EL (cell line): ENCODE data around the gene UBE2L6.
"Not testable (repeated sequence)": the region's sequence is repeated elsewhere in the genome, so short reads cannot be mapped to it uniquely, and the experiment has no call there.

Source experiments
- DNase-seq: peaks from one replicate; pipeline ENCODE4 v3.0.0-alpha.2; 2016

Gene UBE2L6

DNA sequence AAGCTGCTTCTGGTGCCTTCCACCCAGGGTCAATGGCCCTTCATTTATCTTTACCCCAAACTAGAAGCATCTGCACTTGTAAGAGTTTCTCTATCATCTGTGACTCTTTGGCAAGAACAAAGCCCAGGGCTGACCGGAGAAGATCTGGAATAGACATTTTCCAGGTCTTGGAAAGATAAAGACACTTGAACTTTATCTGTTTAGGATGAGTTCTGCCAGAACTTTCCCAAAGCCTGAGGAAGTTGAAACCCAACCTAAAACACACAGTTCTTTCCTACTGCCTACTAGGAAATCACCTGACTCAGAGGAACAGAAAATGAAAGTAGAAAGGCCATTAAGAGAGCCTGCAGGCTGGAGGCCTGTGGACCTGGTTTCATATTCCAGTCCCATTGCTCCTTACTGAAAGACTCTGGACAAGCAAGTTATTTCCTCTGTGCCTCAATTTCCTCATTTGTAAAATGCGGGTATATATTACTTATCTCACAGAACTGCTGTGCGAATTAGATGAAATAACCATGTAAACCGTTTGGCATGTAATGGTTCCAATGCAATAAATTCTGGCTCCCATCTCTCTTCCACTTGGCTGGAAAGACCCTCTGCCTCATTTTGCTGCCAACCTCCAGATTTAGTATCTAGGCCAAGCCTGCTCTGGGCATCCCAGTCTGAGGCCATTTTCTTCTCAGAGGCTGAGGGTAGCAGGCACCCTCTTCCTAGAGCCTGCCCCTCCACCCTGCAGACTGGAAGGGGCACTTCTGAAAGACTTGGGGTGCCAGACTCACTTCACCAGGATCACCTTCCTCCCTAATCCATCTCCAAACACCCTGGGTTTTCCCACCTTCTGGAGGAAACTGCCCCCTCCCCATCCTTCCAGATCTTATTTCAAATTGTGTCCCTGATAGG is 1.2 kb downstream of the UBE2L6 start:
- DNase-seq, result peak; percentile 71

DNA sequence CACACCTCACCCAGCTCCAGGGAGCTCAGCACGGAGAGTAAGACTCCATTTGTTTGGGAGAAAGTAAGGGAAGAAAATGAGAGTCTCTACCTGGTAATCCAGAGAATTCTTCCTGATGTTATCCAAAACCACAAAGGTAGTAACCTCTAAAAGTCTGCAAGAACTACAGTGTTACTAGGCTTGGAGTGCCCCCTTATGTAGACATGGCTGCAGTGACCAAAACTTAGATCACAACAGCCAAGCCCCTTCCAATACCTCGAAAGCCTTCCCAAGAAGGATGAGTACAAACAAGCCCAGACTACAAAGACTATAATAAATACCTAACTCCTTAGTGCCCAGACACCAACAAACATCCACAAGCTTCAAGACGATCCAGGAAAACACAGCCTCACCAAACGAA is 4.9 kb downstream of the UBE2L6 start:
- no peak for DNase-seq

DNA sequence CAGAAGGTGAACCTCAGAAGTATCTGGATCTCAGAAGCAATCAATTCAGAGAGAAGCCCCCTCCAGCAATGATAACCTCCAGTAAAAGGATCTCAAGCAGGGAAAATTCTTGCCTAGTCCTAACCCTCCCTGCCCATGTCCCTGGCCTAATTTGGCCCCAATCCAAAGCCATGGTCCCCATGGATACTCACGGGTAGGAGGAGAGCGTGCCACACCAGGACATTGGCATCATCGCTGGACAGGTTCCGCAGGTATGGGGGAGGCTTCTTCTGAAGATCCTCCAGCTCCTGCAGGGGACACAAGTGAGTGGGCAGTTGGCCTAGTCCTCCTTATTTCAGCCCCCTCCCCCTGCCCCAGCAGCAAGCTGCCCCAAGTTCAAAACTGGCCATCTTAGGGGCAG is 7.3 kb downstream of the UBE2L6 start:
- DNase-seq, result no peak

- no peak for DNase-seq
Measured at GRCh38 chr11:57556041-57556440, 11.4 kb downstream of the UBE2L6 start.

DNA sequence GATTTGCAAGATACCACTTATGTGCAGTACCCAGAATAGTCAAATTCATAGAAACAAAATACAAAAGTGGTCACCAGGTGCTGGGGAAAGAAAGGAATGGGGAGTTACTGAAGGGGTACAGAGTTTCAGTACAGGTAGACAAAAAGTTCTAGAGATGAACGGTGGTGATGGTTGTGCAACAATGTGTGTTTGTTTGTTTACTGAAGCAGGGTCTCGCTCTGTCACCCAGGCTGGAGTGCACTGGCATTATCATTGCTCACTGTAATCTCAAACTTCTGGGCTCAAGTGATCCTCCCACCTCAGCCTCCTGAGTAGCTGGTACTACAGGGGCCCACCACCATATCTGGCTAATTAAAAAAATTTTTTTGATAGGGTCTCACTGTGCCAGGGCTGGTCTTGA is 12.1 kb downstream of the UBE2L6 start:
- no peak for DNase-seq

DNA sequence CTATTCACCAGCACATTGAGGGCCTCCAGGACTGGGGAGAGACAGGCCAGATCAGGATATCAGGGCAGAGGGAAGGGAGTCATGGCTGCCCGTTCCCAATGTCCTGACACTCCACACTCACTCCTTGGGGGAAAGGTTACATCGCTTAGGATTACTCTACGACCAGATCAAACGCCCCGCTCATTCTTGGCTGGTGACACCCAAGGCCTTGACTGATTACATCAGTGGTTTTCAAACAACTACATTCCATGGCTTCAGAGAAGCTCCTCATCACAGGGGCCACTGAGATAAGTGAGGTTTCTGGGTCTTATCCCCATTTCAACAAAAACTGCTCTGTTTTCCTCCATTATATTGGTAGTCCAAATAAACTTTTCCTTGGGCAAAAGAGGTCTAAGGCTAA is 15.0 kb downstream of the UBE2L6 start:
- DNase-seq, result peak; percentile 14

GRCh38 chr11:57551941-57552340 is 15.5 kb downstream of the UBE2L6 start:
- DNase-seq, result no peak

GRCh38 chr11:57549983-57550382 is 17.5 kb downstream of the UBE2L6 start:
- DNase-seq, result no peak

- DNase-seq, result peak; percentile 17
Measured at GRCh38 chr11:57547854-57548377, 19.6 kb downstream of the UBE2L6 start.

DNA sequence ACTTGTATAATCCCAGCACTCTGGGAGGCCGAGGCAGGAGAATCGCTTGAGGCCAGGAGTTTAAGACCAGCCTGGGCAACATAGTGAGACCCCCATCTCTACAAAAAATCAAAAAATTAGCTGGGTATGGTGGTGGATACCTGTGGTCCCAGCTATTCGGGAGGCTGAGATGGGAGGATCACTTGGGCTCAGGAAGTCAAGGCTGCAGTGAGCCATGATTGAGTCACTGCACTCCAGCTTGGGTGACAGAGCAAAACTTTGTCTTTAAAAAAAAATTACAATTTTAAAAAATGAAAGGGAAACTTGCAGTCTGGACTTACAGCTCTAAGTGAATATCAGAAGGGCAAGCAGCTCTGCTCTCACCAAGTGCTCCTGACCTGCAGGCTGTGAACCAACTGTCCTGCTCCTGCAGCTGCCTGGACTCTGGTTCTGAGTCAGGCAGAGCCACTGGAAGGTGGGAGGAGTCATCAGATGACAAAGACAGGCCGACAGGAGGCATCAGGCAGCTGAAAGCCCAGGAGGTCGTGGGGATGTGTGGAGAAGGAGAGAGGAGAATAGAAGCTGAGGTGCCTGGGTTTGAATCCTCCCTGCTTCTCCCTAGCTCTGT is 20.5 kb downstream of the UBE2L6 start:
- DNase-seq, result peak; percentile 67

GRCh38 chr11:57546451-57546850 is 21.0 kb downstream of the UBE2L6 start:
- DNase-seq, result no peak

DNA sequence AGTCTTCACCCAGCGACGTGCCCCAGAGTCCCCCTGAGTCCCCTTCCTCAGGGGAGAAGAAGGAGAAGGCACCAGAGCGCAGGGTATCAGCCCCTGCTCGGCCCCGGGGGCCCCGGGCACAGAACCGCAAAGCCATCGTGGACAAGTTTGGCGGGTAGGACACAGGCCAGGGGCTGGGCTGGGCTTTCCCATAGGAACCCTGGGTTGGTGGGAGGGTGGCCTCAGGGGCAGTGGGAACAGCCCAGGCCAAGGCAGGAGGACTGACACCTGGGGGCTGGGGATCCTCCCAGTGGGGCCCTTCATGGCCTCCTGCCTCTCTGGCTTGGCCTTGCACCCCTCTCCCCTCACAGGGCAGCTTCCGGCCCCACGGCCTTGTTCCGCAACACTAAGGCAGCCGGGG is 21.6 kb downstream of the UBE2L6 start:
- no peak for DNase-seq

DNA sequence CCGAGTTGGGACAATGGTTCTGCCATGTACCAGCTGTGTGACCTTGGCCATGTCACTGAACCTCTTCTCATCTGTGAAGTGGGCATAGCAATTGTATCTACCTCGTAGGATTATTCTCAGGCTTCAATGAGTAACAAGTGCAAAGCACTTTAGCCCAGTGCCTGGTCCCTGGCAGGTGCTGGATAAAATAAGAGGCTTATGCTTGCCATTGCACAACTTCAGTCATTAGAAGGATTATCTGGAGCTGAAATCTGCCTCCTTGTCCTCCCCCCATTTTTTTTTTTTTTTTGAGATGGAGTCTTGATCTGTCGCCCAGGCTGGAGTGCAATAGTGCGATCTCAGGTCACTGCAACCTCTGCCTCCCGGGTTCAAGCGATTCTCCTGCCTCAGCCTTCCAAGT is 22.9 kb downstream of the UBE2L6 start:
- no peak for DNase-seq

- no peak for DNase-seq
Measured at GRCh38 chr11:57543593-57543992, 23.9 kb downstream of the UBE2L6 start.

DNA sequence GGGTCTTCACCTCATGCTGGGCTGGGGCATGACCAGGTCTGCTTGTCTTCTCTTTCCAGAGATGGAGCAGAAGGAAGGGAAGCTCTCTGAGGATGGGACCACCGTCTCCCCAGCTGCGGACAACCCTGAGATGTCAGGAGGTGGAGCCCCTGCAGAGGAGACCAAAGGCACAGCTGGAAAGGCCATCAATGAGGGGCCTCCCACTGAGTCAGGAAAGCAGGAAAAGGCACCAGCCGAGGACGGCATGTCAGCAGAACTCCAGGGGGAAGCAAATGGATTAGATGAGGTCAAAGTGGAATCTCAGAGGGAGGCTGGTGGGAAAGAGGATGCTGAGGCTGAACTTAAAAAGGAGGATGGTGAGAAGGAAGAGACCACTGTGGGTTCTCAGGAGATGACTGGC is 24.9 kb downstream of the UBE2L6 start:
- no peak for DNase-seq

DNA sequence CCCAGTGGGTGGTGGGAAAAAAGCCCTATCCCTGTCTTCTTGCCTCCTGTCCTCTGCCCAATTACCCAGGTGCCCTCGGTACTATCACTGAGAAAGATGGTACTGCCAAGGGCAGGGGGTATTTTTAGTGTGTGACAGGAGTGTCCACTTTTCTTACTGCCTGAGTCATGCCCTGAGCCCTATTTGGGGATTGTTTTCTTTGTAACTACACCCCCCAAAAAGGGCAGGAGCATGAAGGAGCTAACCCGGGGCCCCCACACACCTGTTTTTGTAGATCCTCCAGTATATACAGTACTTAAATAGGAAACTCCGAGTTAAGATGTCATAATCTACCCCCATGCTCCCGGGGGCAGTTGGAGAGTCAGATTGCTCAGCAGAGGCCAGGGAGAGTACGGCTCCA is 26.3 kb downstream of the UBE2L6 start:
- no peak for DNase-seq

DNA sequence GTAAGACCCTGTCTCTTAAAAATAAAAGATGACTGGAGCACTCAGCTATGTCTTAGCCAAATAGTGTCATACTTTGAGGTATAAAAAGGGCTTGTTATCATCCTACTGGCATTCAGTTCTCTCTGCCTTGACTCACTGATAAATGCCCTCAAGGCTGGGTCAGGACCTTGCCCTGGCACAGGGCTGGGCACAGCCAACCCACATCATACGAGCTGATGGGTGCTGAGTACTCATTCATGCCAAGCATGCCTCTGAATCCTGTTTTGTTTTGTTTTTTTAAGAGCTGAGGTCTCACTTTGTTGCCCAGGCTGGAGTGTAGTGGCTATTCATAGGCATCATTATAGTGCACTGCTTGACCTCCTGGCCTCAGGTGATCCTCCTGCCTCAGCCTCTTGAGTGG is 28.1 kb downstream of the UBE2L6 start:
- peak; percentile 36 for DNase-seq

GRCh38 chr11:57536947-57537619 is 30.4 kb downstream of the UBE2L6 start, which contains the start of gene SMTNL1:
TSS of gene SMTNL1 (plus strand) at chr11:57537595. CDS start at chr11:57542643, 5,048 bp downstream.
- no peak for DNase-seq

DNA sequence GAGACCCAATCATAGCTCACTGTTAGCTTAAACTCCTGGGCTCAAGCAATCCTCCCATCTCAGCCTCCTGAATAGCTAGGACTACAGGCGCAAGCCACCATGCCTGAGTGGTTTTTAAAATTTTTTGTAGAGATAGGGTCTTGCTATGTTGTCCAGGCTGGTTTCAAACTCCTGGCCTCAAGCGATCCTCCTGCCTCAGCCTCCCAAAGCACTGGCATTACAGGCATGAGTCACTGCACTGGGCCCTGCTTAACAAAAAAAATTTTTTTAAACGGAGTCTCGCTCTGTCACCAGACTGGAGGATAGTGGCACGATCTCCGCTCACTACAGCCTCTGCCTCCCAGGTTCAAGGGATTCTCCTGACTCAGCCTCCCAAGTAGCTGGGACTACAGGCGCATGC is 33.0 kb downstream of the UBE2L6 start:
- not testable (repeated sequence) for DNase-seq

GRCh38 chr11:57530596-57531507 is 36.6 kb downstream of the UBE2L6 start, which contains the start of gene TIMM10:
TSS of gene TIMM10 (minus strand) at chr11:57530754. CDS start at chr11:57530189, 565 bp downstream.
- peak; percentile 97 for DNase-seq

DNA sequence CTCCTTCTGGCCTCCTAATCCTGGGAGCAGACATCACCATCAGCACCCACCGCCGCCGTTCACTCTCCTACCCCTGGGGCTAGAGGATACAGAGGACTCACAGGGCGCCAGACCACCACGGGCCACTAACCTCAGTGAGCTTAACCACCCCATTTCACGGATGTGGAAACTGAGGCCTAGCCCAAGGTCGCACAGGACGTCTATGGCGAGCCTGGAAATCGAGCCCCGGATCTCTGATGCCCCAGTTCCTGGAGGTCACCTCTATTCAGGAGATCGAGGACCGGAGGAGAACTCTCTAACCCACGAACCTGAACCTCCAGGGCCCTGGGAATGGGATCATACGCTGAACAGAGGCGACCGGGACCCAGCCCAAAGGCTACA is 37.3 kb downstream of the UBE2L6 start:
- no peak for DNase-seq

GRCh38 chr11:57529012-57529411 is 38.5 kb downstream of the UBE2L6 start:
- no peak for DNase-seq
